HepG2 (cell line): ENCODE measurements around the gene ATOH8. TPM values are rescaled to one million over a fixed set of nuclear protein-coding genes. Genes with fewer than 3 reads are reported as not detected.
A peak's percentile ranks its signal among the peaks of the same experiment; 100 is the strongest.

ENCODE experiments used
- ATAC-seq: fragments of 200-7000 bp; cut with Tn5 transposase; 3 replicates; pipeline ENCODE4 v1.9.1; 2020; ENCODE audit warnings: mild to moderate bottlenecking, moderate library complexity
- BruUV-seq: library from RNA; stranded (reverse); fragments of 400-500 nt; replicated peaks from 2 replicates; lab custom pipeline; 2021; lab: Mats Ljungman, UMichigan
- CTCF ChIA-PET: fragments of 300-600 bp; formaldehyde crosslinking; extraction: SDS; loops from one replicate; lab custom pipeline; 2021; ENCODE audit warnings: low total read pairs, inconsistent platforms, low intra/inter-chr PET ratio; lab: Yijun Ruan, JAX
- POLR2A ChIA-PET: fragments of 350-600 bp; sonication (Branson Sonifier 250); formaldehyde crosslinking; loops from one replicate; lab custom pipeline; 2020; ENCODE audit warnings: antibody characterized with exemption, inconsistent platforms; lab: Yijun Ruan, JAX
- DNase-seq: peaks from one replicate; pipeline ENCODE4 v3.0.0-alpha.2; 2015; ENCODE audit warnings: low spot score
- FAIRE-seq: peaks from 3 replicates; lab custom pipeline; 2011; peaks lifted over from hg19 to GRCh38; lab: Jason Lieb, UNC
- H2AFZ ChIP-seq: one replicate; pipeline ENCODE4 v1.6.1; 2011; ENCODE audit warnings: low read length, inconsistent platforms
- H3K27ac ChIP-seq: fragments of 300-600 bp; 3 replicates; pipeline ENCODE4 v1.8.0; 2011; ENCODE audit warnings: mixed run types, mild to moderate bottlenecking, mixed read lengths, low read length, inconsistent platforms; ENCODE audit not compliant: insufficient read depth; ENCODE audit errors: extremely low read length
- H3K27me3 ChIP-seq, 2 experiments: fragments of 200-600 bp in 1 of 2; 2 replicates in 1 of 2; 3 replicates in 1 of 2; pipeline versions ENCODE4 v1.6.0 to v1.8.0; 2011; ENCODE audit warnings: low read length in 2 of 2, mild to moderate bottlenecking in 2 of 2, moderate library complexity in 2 of 2, inconsistent platforms in 1 of 2; ENCODE audit not compliant: insufficient read depth in 2 of 2, control insufficient read depth in 1 of 2
- H3K36me3 ChIP-seq, 2 experiments: fragments of 200-600 bp in 1 of 2; replicated peaks in 1 of 2; 2 replicates in 1 of 2; 3 replicates in 1 of 2; pipeline versions ENCODE4 v1.5.1 to v1.8.0; 2011; ENCODE audit warnings: low read length in 2 of 2, inconsistent platforms in 1 of 2; ENCODE audit not compliant: insufficient read depth in 2 of 2, control insufficient read depth in 1 of 2
- H3K4me1 ChIP-seq: 2 replicates; pipeline ENCODE4 v1.5.1; 2012; ENCODE audit warnings: low read length, inconsistent platforms; ENCODE audit not compliant: insufficient read depth
- H3K4me2 ChIP-seq: 2 replicates; pipeline ENCODE4 v1.6.0; 2011; ENCODE audit warnings: low read depth, low read length, inconsistent platforms
- H3K4me3 ChIP-seq, 3 experiments: fragments of 200-600 bp in 1 of 3; sonication (generic), shearing (Covaris generic) in 1 of 3; replicated peaks in 1 of 3; 2 replicates each; pipeline ENCODE4 v1.5.1; 2011 to 2016; ENCODE audit warnings: low read length in 3 of 3, inconsistent platforms in 2 of 3, low read depth in 2 of 3, mild to moderate bottlenecking in 2 of 3, control low read depth in 1 of 3, mixed read lengths in 1 of 3; ENCODE audit not compliant: insufficient read depth in 1 of 3
- H3K79me2 ChIP-seq: one replicate; pipeline ENCODE4 v1.6.1; 2011; ENCODE audit warnings: low read length, inconsistent platforms; ENCODE audit not compliant: insufficient read depth
- H3K9ac ChIP-seq: 2 replicates; pipeline ENCODE4 v1.6.0; 2011; ENCODE audit warnings: mild to moderate bottlenecking, low read depth, low read length, inconsistent platforms; ENCODE audit not compliant: insufficient read depth
- H3K9me3 ChIP-seq: 2 replicates; pipeline ENCODE4 v1.5.1; 2012; ENCODE audit warnings: mild to moderate bottlenecking, low read length
- H4K20me1 ChIP-seq: 2 replicates; pipeline ENCODE4 v1.6.0; 2011; ENCODE audit warnings: inconsistent platforms, mild to moderate bottlenecking, low read length, moderate library complexity; ENCODE audit not compliant: insufficient read depth
- FLYWCH1 ChIP-seq: sonication (generic); formaldehyde crosslinking; IDR thresholded peaks from 2 replicates; pipeline ENCODE4 v1.8.1; 2023; ENCODE audit warnings: mild to moderate bottlenecking, missing genetic modification reagents
- HOXD1 ChIP-seq: sonication (generic); formaldehyde crosslinking; IDR thresholded peaks from 2 replicates; pipeline ENCODE4 v1.5.0; 2020; ENCODE audit warnings: missing genetic modification reagents
- PHF5A ChIP-seq: IDR thresholded peaks from one replicate; pipeline ENCODE4 v1.6.1; 2018; ENCODE audit warnings: low read depth, missing genetic modification reagents; ENCODE audit not compliant: unreplicated experiment
- PITX1 ChIP-seq: sonication (generic); formaldehyde crosslinking; IDR thresholded peaks from 2 replicates; pipeline ENCODE4 v1.5.1; 2020; ENCODE audit warnings: mild to moderate bottlenecking, missing genetic modification reagents
- ZBTB33 ChIP-seq: sonication (generic); formaldehyde crosslinking; IDR thresholded peaks from 2 replicates; pipeline ENCODE4 v1.4.0; 2020; ENCODE audit warnings: missing genetic modification reagents
- ZNF639 ChIP-seq: conservative IDR thresholded peaks from 2 replicates; pipeline ENCODE4 v1.6.1; 2018; ENCODE audit warnings: missing genetic modification reagents
- ZNF687 ChIP-seq: sonication (generic); formaldehyde crosslinking; IDR thresholded peaks from 2 replicates; pipeline ENCODE4 v1.5.1; 2020; ENCODE audit warnings: mild to moderate bottlenecking, missing genetic modification reagents, moderate library complexity
- WGBS: methylation state at CpG from one replicate; pipeline ENCODE4 v1.1.6; 2017; ENCODE audit warnings: low lambda C conversion rate; 5-methylcytosine and 5-hydroxymethylcytosine counted together
- in situ Hi-C: cut with HindIII; loops from 2 replicates; pipeline ENCODE4 v1.10.0; 2017; ENCODE audit warnings: low pct_unique_long_range_greater_than_20kb; ENCODE audit not compliant: extremely low pct_ligation_motif_present
- intact Hi-C: fragments of 100-400 bp; cut with micrococcal nuclease; formaldehyde crosslinking; loops from one replicate; pipeline ENCODE4 v1.10.0; 2022; ENCODE audit not compliant: unreplicated experiment
- polyA plus RNA-seq, 8 experiments: library from polyadenylated mRNA; depleted of rRNA in 3 of 8; stranded (reverse) in 7 of 8; unstranded in 1 of 8; fragments of >200 nt; fragmentation: Illumina TruSeq in 4 of 8; extraction: Trizol in 4 of 8; gene quantifications; 2 replicates each; pipeline versions ENCODE4 v1.2.1 to v1.2.3, GENCODE V29; 2011 to 2016; ENCODE audit warnings: low read depth in 4 of 8, missing spikeins in 1 of 8, mixed read lengths in 1 of 8; ENCODE audit not compliant: insufficient read depth in 1 of 8
- total RNA-seq, 5 experiments: library from RNA; depleted of rRNA; stranded (reverse); fragments of >200 nt; fragmentation: Illumina TruSeq; extraction: Trizol; gene quantifications; 2 replicates each; pipeline ENCODE4 v1.2.3, GENCODE V29; 2016; ENCODE audit warnings: low read depth in 1 of 5

Gene ATOH8
- total and polyA plus RNA-seq, 2 of the 13 experiments (the other 11 are each of a cell fraction or from before 2014, with no cell fraction given): 0.13 to 0.61 TPM

DNA sequence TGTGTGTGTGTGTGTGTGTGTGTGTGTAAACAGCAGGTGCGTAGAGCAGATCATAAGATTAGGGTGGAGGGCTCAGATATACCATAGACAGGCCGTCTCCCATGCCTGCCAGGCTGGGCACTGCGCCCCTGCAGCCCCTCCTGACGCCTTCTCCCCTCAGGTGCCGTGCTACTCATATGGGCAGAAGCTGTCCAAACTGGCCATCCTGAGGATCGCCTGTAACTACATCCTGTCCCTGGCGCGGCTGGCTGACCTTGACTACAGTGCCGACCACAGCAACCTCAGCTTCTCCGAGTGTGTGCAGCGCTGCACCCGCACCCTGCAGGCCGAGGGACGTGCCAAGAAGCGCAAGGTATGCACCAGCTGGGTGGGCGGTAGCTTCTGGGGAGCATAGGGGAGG lies 10.0 kb downstream of the ATOH8 start:
- DNase-seq (no peak), FAIRE-seq (no peak), ATAC-seq (no peak)
- BruUV-seq: no TSS peak
- H4K20me1 ChIP-seq: no peaks in the 10 kb centered on the region
- no peaks in the 10 kb centered on the region for H3K27me3 ChIP-seq
- intact Hi-C loops (no loop called here), in situ Hi-C loops (no loop called here)
- H3K4me1 ChIP-seq: peaks cover 56% of the 10 kb centered on the region
- no peaks in the 10 kb centered on the region for H3K79me2 ChIP-seq
- no peak overlapping the region for H2AFZ ChIP-seq
- no peak overlapping the region for H3K4me2 ChIP-seq
- no peak overlapping the region for H3K4me3 ChIP-seq
- TF ChIP-seq PHF5A (CRISPR knock-in tag) (no peak), ZNF639 (CRISPR knock-in tag) (no peak), FLYWCH1 (CRISPR knock-in tag) (no peak), HOXD1 (CRISPR knock-in tag) (no peak), ZBTB33 (CRISPR knock-in tag) (peak; percentile 35; the same call in 1 of the 2 replicates), ZNF687 (CRISPR knock-in tag) (0 out of 2 replicates have a peak, but pooled peaks have one; percentile 9), PITX1 (CRISPR knock-in tag) (no peak)
- WGBS: 85% methylated on average over 15 of the region's 16 CpGs
- CTCF ChIA-PET: no interaction called here
- no peaks in the 10 kb centered on the region for H3K9me3 ChIP-seq
- no peak overlapping the region for H3K27ac ChIP-seq
- no peaks in the 10 kb centered on the region for H3K36me3 ChIP-seq
- POLR2A ChIA-PET: interaction anchor here (1.2 kb wide), 1 partner anchor 21 kb away, joined by 4 read pairs; no protein-coding TSS in a partner anchor
- H3K9ac ChIP-seq: no peak overlapping the region
